IPS-18a (cell line): ENCODE data around the gene CST1.
"Not testable (repeated sequence)": the region's sequence is repeated elsewhere in the genome, so short reads cannot be mapped to it uniquely, and the experiment has no call there.

Experiments
- H3K27ac ChIP-seq: one replicate; pipeline ENCODE4 v1.5.1; 2013; ENCODE audit warnings: low read length
- H3K27me3 ChIP-seq: one replicate; pipeline ENCODE4 v1.6.1; 2013; ENCODE audit warnings: mild to moderate bottlenecking, low read length; ENCODE audit not compliant: control insufficient read depth, insufficient read depth
- H3K36me3 ChIP-seq: one replicate; pipeline ENCODE4 v1.6.1; 2013; ENCODE audit warnings: low read depth, low read length; ENCODE audit not compliant: control insufficient read depth
- H3K4me1 ChIP-seq: one replicate; pipeline ENCODE4 v1.6.1; 2013; ENCODE audit warnings: low read depth, low read length; ENCODE audit not compliant: control insufficient read depth
- H3K4me3 ChIP-seq: one replicate; pipeline ENCODE4 v1.5.1; 2013; ENCODE audit warnings: low read length
- H3K9ac ChIP-seq: one replicate; pipeline ENCODE4 v1.6.1; 2013; ENCODE audit warnings: mild to moderate bottlenecking, low read length, moderate library complexity
- H3K9me3 ChIP-seq: one replicate; pipeline ENCODE4 v1.6.1; 2013; ENCODE audit warnings: low read depth, low read length; ENCODE audit not compliant: control insufficient read depth

Gene CST1

DNA sequence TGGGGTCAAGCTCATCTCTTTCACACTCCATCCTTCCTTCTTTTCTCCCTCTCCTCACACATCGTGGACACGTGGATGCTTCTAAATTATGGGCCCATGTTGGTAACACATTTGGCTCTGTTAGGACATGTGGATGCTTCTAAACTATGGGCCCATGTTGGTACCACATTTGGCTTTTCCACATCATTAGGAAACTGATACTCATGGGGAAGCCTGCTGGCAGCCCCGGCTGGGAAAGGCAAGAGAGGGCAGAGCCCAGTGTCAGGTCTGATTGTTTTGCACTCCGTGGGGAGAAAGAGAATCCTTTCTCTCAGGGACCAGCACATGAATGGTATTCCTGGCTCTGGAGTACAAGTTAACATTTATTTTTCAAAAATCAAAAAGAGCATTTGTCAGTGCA is 4.0 kb upstream of the CST1 start:
- H3K4me1 ChIP-seq = peaks cover 8% of the 10 kb centered on the region
- H3K27ac ChIP-seq = no peak overlapping the region
- H3K4me3 ChIP-seq = no peak overlapping the region
- H3K9me3 ChIP-seq = no peaks in the 10 kb centered on the region
- H3K36me3 ChIP-seq = no peaks in the 10 kb centered on the region
- peaks cover 71% of the 10 kb centered on the region for H3K27me3 ChIP-seq
- H3K9ac ChIP-seq = no peak overlapping the region

DNA sequence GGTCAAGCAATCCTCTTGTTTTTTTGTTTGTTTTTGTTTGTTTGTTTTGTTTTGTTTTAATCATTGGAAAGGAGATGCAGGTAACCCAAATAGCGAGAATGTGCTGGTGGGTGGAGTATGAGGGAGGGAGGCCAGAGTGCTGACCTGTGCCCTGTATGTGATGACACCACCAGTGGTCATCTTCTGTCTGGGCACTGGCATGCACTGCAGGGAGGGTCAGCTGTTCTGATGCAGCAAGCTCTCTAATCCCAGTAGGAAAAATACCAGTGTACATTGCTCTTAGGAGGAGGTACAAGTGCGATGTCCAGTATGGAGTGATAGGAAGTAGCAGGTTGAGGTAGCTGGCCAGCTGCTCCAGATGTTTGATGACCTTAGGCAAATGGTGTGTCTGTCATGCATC is 2.9 kb upstream of the CST1 start:
- Histone ChIP-seq H3K9me3 (no peaks in the 10 kb centered on the region), H3K36me3 (no peaks in the 10 kb centered on the region), H3K4me1 (peaks cover 8% of the 10 kb centered on the region), H3K27me3 (peaks cover 60% of the 10 kb centered on the region), H3K9ac (no peak overlapping the region), H3K4me3 (no peak overlapping the region), H3K27ac (no peak overlapping the region)

DNA sequence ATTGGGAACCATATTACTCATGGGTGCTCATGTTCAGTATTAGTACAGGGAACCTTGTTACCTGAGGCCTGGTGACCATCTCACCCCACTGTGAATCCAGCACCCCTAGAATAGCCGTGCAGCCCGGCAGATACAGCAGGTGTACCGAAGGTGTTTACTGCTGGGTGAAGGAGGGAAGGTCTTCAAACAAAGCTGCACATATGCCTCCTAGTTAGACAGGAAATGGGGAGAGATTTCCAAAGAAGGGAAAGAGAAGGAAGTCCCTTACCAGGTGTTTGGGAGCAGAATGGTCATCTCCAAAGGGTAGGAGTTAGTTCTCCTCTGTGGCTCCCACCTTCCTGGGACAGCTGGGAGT is 2.4 kb upstream of the CST1 start:
- H3K27ac ChIP-seq = no peak overlapping the region
- H3K4me3 ChIP-seq = no peak overlapping the region
- no peak overlapping the region for H3K9ac ChIP-seq
- no peaks in the 10 kb centered on the region for H3K9me3 ChIP-seq
- no peaks in the 10 kb centered on the region for H3K36me3 ChIP-seq
- H3K4me1 ChIP-seq = peaks cover 8% of the 10 kb centered on the region
- H3K27me3 ChIP-seq = peaks cover 56% of the 10 kb centered on the region

DNA sequence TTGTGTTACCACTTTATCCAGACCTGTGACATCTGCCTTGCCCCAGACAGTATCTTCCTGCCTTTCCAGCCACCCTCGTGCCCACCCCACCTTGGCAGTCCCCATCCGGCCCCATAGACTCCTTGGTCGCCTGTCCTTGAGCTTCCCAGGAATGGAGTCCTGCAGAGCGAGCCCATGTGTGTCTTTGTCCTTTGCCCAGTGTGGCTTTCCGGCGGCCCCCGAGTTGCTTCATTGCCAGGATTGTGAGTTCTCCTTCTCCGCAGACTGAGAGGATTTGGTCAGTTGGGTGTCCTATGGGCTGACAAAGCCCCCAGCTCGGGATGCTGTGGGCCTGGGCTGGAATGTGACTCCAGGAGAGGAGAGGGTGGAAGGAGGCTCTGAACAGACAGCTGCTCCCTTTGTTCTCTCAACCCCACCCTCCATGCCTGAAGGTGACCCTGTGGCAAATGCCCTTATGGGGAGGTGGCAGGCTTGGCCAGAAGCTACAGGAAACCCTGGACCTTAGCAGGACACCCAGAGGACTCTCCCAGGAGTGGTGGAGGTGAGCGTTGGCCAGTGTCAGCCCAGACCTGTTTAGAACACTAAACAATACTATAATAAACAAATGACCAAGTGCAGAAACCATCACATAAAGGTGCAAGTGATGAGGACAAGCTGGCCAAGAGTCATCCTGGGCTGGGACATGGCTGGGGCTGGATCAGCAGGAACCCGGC is 1.9 kb upstream of the CST1 start:
- Histone ChIP-seq H3K9ac (no peak overlapping the region), H3K27me3 (peaks cover 51% of the 10 kb centered on the region), H3K9me3 (no peaks in the 10 kb centered on the region), H3K36me3 (no peaks in the 10 kb centered on the region), H3K4me1 (peaks cover 8% of the 10 kb centered on the region), H3K27ac (no peak overlapping the region), H3K4me3 (no peak overlapping the region)

DNA sequence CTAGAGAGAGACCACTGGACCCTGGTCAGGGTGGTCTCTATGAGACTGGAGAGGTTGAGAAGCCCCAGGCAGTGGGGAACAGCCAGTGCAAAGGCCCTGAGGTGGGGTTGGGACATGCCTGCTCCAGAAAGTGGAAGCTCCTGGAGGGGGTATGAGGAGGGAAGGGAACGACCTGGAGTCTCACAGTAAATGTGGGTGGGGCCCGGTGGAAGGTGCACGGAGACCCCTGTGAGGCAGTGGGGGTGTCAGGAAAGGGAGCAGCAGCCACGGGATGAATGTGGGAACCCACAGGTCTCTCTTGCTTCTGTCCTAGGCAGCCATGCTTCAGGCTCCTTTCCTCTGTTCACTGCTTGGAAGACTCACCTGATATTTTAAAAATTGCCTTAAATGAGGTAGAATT is 1.3 kb upstream of the CST1 start:
- H3K27me3 ChIP-seq = peaks cover 45% of the 10 kb centered on the region

DNA sequence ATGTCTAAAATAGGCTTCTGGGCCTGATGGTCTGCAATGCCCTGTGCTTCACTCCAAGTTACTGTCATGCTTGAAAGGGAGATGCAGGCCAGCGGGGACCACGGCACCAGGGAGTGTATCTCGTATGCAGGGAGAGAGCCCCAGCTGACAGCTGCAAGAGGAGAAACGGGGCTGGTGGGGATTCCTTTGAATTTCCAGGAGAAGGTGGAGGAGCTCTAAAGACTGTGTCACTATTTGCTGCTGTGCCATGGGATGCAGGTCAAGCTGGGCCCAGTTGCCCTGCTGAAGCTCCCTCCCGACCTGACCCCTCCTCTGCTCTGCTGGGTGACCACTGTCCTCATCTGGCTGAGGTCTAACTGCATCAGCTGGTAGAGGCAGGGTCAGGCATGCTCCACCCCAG is 989 bp downstream of the CST1 start:
- Histone ChIP-seq H3K9ac (no peak overlapping the region), H3K27ac (no peak overlapping the region), H3K4me3 (no peak overlapping the region), H3K9me3 (no peaks in the 10 kb centered on the region), H3K36me3 (no peaks in the 10 kb centered on the region), H3K4me1 (no peaks in the 10 kb centered on the region), H3K27me3 (peaks cover 22% of the 10 kb centered on the region)

More for the DNA sequence above, 1.3 kb upstream of the CST1 start:
- Histone ChIP-seq H3K4me1 (peaks cover 6% of the 10 kb centered on the region), H3K4me3 (no peak overlapping the region), H3K9me3 (no peaks in the 10 kb centered on the region), H3K27ac (no peak overlapping the region), H3K9ac (no peak overlapping the region), H3K36me3 (no peaks in the 10 kb centered on the region)

DNA sequence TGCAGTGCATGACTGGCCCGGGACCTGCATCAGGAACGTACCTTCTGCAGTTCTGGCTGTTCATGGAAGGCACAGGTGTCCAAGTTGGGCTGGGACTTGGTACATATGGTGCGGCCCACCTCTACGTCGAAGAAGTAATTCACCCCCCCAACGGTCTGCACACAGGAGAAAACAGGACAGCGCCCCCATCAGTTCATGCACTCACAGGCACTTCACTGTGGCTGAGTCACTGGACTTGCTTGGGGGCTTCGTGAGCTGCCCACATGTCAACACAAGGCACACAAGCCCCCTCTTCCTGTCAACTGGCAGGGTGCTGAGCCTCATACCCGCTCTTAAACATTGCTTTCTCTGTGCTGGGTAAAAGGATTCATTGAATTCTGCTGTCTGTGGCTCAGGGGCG is 1.8 kb downstream of the CST1 start:
- H3K27me3 ChIP-seq = peaks cover 14% of the 10 kb centered on the region
- H3K9ac ChIP-seq, H3K4me1 ChIP-seq, H3K4me3 ChIP-seq, H3K9me3 ChIP-seq, H3K27ac ChIP-seq, H3K36me3 ChIP-seq: not testable (repeated sequence)

DNA sequence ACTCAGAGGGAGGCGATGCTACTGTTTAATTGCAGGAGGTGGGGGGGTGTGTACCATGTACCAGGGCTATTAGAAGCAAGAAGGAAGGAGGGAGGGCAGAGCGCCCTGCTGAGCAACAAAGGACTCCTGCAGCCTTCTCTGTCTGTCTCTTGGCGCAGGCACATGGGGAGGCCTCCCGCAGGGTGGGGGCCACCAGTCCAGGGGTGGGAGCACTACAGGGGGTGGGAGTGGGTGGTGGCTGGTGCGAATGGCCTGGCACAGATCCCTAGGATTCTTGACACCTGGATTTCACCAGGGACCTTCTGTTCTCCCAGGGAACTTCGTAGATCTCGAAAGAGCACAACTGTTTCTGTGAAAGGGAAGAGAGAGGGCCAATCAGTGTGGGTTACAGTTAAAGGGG is 3.2 kb downstream of the CST1 start:
- H3K9ac ChIP-seq, H3K9me3 ChIP-seq, H3K36me3 ChIP-seq, H3K4me3 ChIP-seq, H3K27me3 ChIP-seq, H3K27ac ChIP-seq, H3K4me1 ChIP-seq: not testable (repeated sequence)

DNA sequence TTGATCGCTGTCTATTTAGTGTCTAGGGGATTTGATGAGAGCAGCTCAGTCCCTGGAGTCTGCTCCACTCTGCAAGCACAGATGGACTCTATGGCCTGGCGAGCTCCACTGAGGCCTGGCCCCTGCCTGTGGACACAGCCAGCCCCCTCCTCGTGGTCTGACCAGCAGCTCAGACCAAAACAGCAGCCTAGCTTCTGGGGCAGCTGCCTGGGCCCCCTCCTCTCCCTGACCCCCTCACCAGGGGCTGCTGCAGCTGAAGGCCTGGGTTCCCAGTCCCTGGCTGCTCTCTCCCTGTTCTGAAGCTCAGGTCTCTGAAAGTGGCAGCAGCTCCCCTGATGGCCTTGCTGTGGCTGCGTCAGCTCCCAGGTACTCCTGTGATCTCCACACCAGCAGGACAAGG is 3.6 kb downstream of the CST1 start:
- H3K27me3 ChIP-seq, H3K27ac ChIP-seq, H3K9ac ChIP-seq, H3K36me3 ChIP-seq, H3K4me3 ChIP-seq, H3K9me3 ChIP-seq, H3K4me1 ChIP-seq: not testable (repeated sequence)

DNA sequence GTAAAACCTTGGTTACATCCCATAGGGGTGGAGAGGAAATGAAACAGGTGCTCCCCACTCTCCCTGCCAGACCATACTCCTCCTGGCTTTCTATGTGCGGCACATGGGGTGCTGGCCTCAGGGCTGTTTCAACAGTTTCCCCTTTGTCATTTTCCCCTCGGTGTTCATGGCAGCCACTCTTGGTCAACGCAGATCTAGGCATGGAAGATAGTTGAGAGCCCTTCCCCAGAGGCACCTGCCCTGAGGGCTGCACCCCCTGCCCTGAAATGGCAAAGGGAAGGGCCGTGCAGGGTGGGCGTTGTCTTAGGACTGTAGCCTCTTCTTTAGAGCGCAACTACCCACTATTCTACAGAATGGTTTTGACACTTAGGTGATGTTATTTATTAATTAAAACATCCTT is 4.4 kb downstream of the CST1 start:
- H3K9me3 ChIP-seq = no peaks in the 10 kb centered on the region
- H3K27ac ChIP-seq = no peak overlapping the region
- no peaks in the 10 kb centered on the region for H3K27me3 ChIP-seq
- H3K36me3 ChIP-seq = no peaks in the 10 kb centered on the region
- no peak overlapping the region for H3K9ac ChIP-seq
- H3K4me1 ChIP-seq = no peaks in the 10 kb centered on the region
- no peak overlapping the region for H3K4me3 ChIP-seq

DNA sequence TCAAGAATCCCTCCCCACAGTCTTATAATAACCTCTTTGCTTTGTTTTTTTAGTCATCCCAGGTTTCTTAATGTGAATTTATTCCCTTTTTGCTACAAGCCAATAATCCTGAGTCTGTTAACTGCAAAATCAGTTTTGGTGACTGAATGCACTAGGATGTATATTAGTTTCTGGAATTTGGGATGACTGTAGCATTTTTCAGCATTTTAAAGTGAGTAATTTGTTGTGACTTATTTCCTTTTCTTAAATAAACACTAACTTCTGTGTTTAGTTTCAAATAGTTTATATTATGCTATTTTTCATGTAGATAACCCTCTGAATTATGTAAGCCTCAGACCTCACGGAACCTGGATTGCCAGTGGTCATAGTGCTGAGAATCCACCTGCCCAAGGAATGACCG is 5.5 kb downstream of the CST1 start:
- no peaks in the 10 kb centered on the region for H3K4me1 ChIP-seq
- no peaks in the 10 kb centered on the region for H3K9me3 ChIP-seq
- H3K27ac ChIP-seq = no peak overlapping the region
- H3K4me3 ChIP-seq = no peak overlapping the region
- H3K36me3 ChIP-seq = no peaks in the 10 kb centered on the region
- H3K27me3 ChIP-seq = no peaks in the 10 kb centered on the region
- no peak overlapping the region for H3K9ac ChIP-seq

DNA sequence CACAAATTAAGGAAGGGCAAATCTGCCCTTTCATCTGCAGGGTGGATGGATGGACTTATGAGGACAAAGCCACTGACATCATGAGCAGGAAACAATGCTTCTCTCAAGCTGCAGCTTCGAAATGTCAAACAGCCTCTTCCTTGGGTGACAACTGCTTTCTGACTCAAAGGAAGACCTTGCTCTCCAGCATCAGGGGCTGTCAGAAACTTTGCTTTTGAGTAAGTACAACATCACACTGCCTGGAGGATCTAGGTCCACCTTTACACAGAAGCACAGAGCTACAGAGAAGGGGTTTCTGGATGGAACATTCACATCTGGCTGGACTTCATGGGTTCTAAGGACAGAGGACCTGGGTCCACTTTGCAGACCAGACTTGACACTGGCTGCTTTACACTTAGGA is 5.9 kb downstream of the CST1 start:
- Histone ChIP-seq H3K27me3 (no peaks in the 10 kb centered on the region), H3K4me1 (no peaks in the 10 kb centered on the region), H3K9me3 (no peaks in the 10 kb centered on the region), H3K27ac (no peak overlapping the region), H3K9ac (no peak overlapping the region), H3K36me3 (no peaks in the 10 kb centered on the region), H3K4me3 (no peak overlapping the region)
